ENCODE measurements around the gene RELCH.

The RELCH gene

GRCh38 chr18:62175521-62175920 lies 11.5 kb upstream of the RELCH start:
- Mint-ChIP-seq H3K36me3 (ENCODE audit: low read depth) (no peaks in the 10 kb centered on the region), H3K27me3 (no peaks in the 10 kb centered on the region), H3K9me3 (no peaks in the 10 kb centered on the region), H3K4me1 (ENCODE audit: low read depth) (no peaks in the 10 kb centered on the region), H3K27ac (no peak overlapping the region), H3K4me3 (no peak overlapping the region)

GRCh38 chr18:62177271-62177670 lies 9.8 kb upstream of the RELCH start:
- no peaks in the 10 kb centered on the region for H3K36me3 Mint-ChIP-seq (ENCODE audit: low read depth)
- no peaks in the 10 kb centered on the region for H3K27me3 Mint-ChIP-seq
- H3K27ac Mint-ChIP-seq, result no peak overlapping the region
- no peak overlapping the region for H3K4me3 Mint-ChIP-seq
- no peaks in the 10 kb centered on the region for H3K4me1 Mint-ChIP-seq (ENCODE audit: low read depth)
- H3K9me3 Mint-ChIP-seq, result no peaks in the 10 kb centered on the region

- no peak overlapping the region for H3K4me3 Mint-ChIP-seq
- H3K27me3 Mint-ChIP-seq, result no peaks in the 10 kb centered on the region
- H3K27ac Mint-ChIP-seq, result no peak overlapping the region
- peaks cover 4% of the 10 kb centered on the region for H3K36me3 Mint-ChIP-seq (ENCODE audit: low read depth)
- no peaks in the 10 kb centered on the region for H3K9me3 Mint-ChIP-seq
- peaks cover 4% of the 10 kb centered on the region for H3K4me1 Mint-ChIP-seq (ENCODE audit: low read depth)
These were observed 7.8 kb upstream of the RELCH start for GRCh38 chr18:62179213-62179612.

- Mint-ChIP-seq H3K36me3 (ENCODE audit: low read depth) (peaks cover 4% of the 10 kb centered on the region), H3K4me1 (ENCODE audit: low read depth) (peaks cover 18% of the 10 kb centered on the region), H3K9me3 (no peaks in the 10 kb centered on the region), H3K27me3 (no peaks in the 10 kb centered on the region), H3K4me3 (no peak overlapping the region), H3K27ac (no peak overlapping the region)
These were observed 4.8 kb upstream of the RELCH start for GRCh38 chr18:62182220-62182619.

GRCh38 chr18:62183578-62184195 lies 3.4 kb upstream of the RELCH start:
- Mint-ChIP-seq H3K36me3 (ENCODE audit: low read depth) (peaks cover 4% of the 10 kb centered on the region), H3K4me1 (ENCODE audit: low read depth) (peaks cover 24% of the 10 kb centered on the region), H3K9me3 (no peaks in the 10 kb centered on the region), H3K4me3 (no peak overlapping the region), H3K27ac (no peak overlapping the region), H3K27me3 (no peaks in the 10 kb centered on the region)

GRCh38 chr18:62186499-62186773 lies 619 bp upstream of the RELCH start:
- H3K27me3 Mint-ChIP-seq, result no peaks in the 10 kb centered on the region
- H3K4me1 Mint-ChIP-seq (ENCODE audit: low read depth), result peaks cover 52% of the 10 kb centered on the region
- peaks cover 16% of the 10 kb centered on the region for H3K36me3 Mint-ChIP-seq (ENCODE audit: low read depth)
- no peaks in the 10 kb centered on the region for H3K9me3 Mint-ChIP-seq
- peak overlapping the region; percentile 84 for H3K27ac Mint-ChIP-seq
- H3K4me3 Mint-ChIP-seq, result peak overlapping the region; percentile 100

- H3K9me3 Mint-ChIP-seq, result no peaks in the 10 kb centered on the region
- peak overlapping the region; percentile 96 for H3K27ac Mint-ChIP-seq
- H3K27me3 Mint-ChIP-seq, result no peaks in the 10 kb centered on the region
- H3K36me3 Mint-ChIP-seq (ENCODE audit: low read depth), result peaks cover 26% of the 10 kb centered on the region
- H3K4me3 Mint-ChIP-seq, result peak overlapping the region; percentile 100
- peaks cover 66% of the 10 kb centered on the region for H3K4me1 Mint-ChIP-seq (ENCODE audit: low read depth)
These were observed 772 bp downstream of the RELCH start for GRCh38 chr18:62187543-62188510.

GRCh38 chr18:62189208-62189607 lies 2.2 kb downstream of the RELCH start:
- Mint-ChIP-seq H3K27me3 (no peaks in the 10 kb centered on the region), H3K4me3 (peak overlapping the region; percentile 100), H3K9me3 (no peaks in the 10 kb centered on the region), H3K27ac (no peak overlapping the region), H3K4me1 (ENCODE audit: low read depth) (peaks cover 75% of the 10 kb centered on the region), H3K36me3 (ENCODE audit: low read depth) (peaks cover 22% of the 10 kb centered on the region)

GRCh38 chr18:62196079-62196478 lies 9.0 kb downstream of the RELCH start:
- Mint-ChIP-seq H3K36me3 (ENCODE audit: low read depth) (peaks cover 10% of the 10 kb centered on the region), H3K27me3 (no peaks in the 10 kb centered on the region), H3K9me3 (no peaks in the 10 kb centered on the region), H3K4me1 (ENCODE audit: low read depth) (peaks cover 82% of the 10 kb centered on the region), H3K4me3 (no peak overlapping the region), H3K27ac (no peak overlapping the region)

GRCh38 chr18:62196980-62197379 lies 9.9 kb downstream of the RELCH start:
- Mint-ChIP-seq H3K27me3 (no peaks in the 10 kb centered on the region), H3K4me1 (ENCODE audit: low read depth) (peaks cover 73% of the 10 kb centered on the region), H3K36me3 (ENCODE audit: low read depth) (peaks cover 8% of the 10 kb centered on the region), H3K4me3 (no peak overlapping the region), H3K9me3 (no peaks in the 10 kb centered on the region), H3K27ac (no peak overlapping the region)

- no peak overlapping the region for H3K27ac Mint-ChIP-seq
- H3K4me3 Mint-ChIP-seq, result no peak overlapping the region
- H3K36me3 Mint-ChIP-seq (ENCODE audit: low read depth), result no peaks in the 10 kb centered on the region
- H3K9me3 Mint-ChIP-seq, result no peaks in the 10 kb centered on the region
- H3K27me3 Mint-ChIP-seq, result no peaks in the 10 kb centered on the region
- peaks cover 64% of the 10 kb centered on the region for H3K4me1 Mint-ChIP-seq (ENCODE audit: low read depth)
These were observed 11.2 kb downstream of the RELCH start for GRCh38 chr18:62198259-62198658.

GRCh38 chr18:62199629-62200028 lies 12.6 kb downstream of the RELCH start:
- Mint-ChIP-seq H3K27ac (no peak overlapping the region), H3K4me1 (ENCODE audit: low read depth) (peaks cover 57% of the 10 kb centered on the region), H3K4me3 (no peak overlapping the region), H3K9me3 (no peaks in the 10 kb centered on the region), H3K27me3 (no peaks in the 10 kb centered on the region), H3K36me3 (ENCODE audit: low read depth) (peaks cover 4% of the 10 kb centered on the region)

GRCh38 chr18:62200121-62200914 lies 13.3 kb downstream of the RELCH start:
- Mint-ChIP-seq H3K9me3 (no peaks in the 10 kb centered on the region), H3K4me3 (no peak overlapping the region), H3K27ac (peak overlapping the region; percentile 19), H3K27me3 (no peaks in the 10 kb centered on the region), H3K4me1 (ENCODE audit: low read depth) (peaks cover 61% of the 10 kb centered on the region), H3K36me3 (ENCODE audit: low read depth) (peaks cover 9% of the 10 kb centered on the region)

GRCh38 chr18:62201870-62202269 lies 14.8 kb downstream of the RELCH start:
- Mint-ChIP-seq H3K27me3 (no peaks in the 10 kb centered on the region), H3K36me3 (ENCODE audit: low read depth) (peaks cover 9% of the 10 kb centered on the region), H3K4me1 (ENCODE audit: low read depth) (peaks cover 55% of the 10 kb centered on the region), H3K9me3 (no peaks in the 10 kb centered on the region), H3K4me3 (no peak overlapping the region), H3K27ac (no peak overlapping the region)

- H3K4me3 Mint-ChIP-seq, result no peak overlapping the region
- H3K27ac Mint-ChIP-seq, result no peak overlapping the region
- peaks cover 41% of the 10 kb centered on the region for H3K4me1 Mint-ChIP-seq (ENCODE audit: low read depth)
- peaks cover 34% of the 10 kb centered on the region for H3K36me3 Mint-ChIP-seq (ENCODE audit: low read depth)
- H3K9me3 Mint-ChIP-seq, result no peaks in the 10 kb centered on the region
- no peaks in the 10 kb centered on the region for H3K27me3 Mint-ChIP-seq
These were observed 18.8 kb downstream of the RELCH start for GRCh38 chr18:62205824-62206223.
